Measurements from ENCODE around the gene VTA1. TPM values are rescaled to one million over a fixed set of nuclear protein-coding genes. Genes with fewer than 3 reads are reported as not detected.

The VTA1 gene
- polyA plus RNA-seq, 12 donors: 35.3 to 70.4 (median 66.2) TPM; not detected in 1

DNA sequence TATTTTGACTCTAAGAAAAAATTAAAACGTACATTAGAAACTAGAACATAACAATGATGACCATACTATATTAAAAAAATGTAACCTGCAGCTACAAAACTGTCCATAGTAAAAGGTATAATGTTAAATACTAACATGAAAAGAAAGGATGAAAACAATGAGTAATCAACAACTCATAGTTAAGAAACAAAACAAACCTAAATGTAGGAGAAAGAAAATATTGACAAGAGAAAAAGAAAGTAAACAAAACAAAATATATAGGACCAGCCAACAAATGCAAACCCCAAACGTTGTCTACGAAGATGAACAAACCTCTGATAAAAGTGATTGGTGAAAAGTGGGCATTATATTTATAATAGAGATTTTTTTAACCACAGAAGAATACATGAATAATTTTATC lies 113.7 kb downstream of the VTA1 start:
- no peak for DNase-seq

DNA sequence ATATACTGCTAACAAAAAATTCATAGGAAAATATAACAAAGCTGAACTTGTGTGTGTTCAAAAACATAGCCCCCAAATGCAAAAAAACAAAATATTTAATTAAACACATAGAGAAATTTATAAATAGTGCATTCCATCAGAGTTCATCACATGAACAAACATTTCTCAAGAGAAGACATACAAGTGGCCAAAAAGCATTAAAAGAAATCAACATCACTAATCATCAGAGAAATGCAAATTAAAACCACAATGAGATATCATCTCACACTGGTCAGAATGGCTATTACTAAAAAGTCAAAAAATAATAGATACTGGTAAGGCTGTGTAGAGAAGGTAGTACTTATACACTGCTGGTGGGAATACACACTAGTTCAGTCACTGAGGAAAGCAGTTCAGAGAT lies 115.2 kb downstream of the VTA1 start:
- no peak for DNase-seq

DNA sequence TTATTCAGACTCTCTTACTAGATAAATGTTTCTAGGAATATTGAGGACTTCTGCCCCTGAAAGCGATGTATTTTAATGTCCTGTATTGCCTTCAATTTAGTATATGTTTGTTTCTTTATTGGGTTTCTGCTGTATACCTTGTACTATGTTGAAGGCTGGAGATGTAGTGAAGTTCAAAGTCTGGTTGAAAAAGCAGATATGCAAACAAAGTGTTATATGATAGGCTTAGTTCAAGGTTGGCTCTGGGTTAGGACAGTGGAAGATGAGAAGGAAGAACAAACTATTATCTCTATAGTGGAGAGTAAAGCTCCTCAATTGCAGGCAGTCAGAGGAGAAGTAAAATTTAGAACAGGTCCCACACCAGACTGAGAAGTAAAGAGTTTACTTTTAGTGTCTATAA lies 118.4 kb downstream of the VTA1 start:
- DNase-seq: no peak

- no peak for DNase-seq
Observed at GRCh38 chr6:142266060-142266459, 119.0 kb downstream of the VTA1 start.

DNA sequence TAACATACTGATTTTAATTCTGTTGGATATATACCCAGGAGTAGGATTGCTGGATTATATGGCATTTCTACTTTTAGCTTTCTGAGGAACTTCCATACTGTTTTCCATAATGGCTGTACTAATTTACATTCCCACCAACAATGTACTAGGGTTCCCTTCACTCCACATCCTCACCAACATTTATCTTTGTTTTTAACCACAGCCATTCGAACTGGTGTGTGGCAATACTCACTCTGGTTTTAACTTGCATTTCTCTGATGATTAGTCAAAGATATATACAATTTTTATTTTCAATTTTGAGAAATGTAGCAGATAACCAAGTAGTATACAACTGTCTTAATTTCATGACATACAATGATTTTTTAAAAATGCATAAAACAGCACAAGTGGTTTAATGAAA lies 124.4 kb downstream of the VTA1 start:
- no peak for DNase-seq

Other genes starting within 250 kb of the VTA1 start
- gene GJE1, start 14.3 kb upstream of the VTA1 start, polyA plus RNA-seq (ENCODE audit: insufficient read length in 12 of 12): not detected
- under 1 TPM in 4 of 12 donors, not detected in 8; 0.13 to 0.26 (median 0.19) TPM for gene NMBR, start 141 bp upstream of the VTA1 start, polyA plus RNA-seq (ENCODE audit: insufficient read length in 12 of 12)
- 10 to 100 TPM in 10 of 12 donors, 1 to 10 TPM in 1, not detected in 1; 8.3 to 25.6 (median 12.9) TPM for gene ADGRG6, start 154.7 kb downstream of the VTA1 start, polyA plus RNA-seq (ENCODE audit: insufficient read length in 12 of 12)